ENCODE measurements around the gene ATP13A4. TPM values are rescaled to one million over a fixed set of nuclear protein-coding genes. Genes with fewer than 3 reads are reported as not detected.

ATP13A4 gene
- polyA plus RNA-seq, 4 donors, result 0.22 to 41.2 (median 0.24) TPM; not detected in 1

DNA sequence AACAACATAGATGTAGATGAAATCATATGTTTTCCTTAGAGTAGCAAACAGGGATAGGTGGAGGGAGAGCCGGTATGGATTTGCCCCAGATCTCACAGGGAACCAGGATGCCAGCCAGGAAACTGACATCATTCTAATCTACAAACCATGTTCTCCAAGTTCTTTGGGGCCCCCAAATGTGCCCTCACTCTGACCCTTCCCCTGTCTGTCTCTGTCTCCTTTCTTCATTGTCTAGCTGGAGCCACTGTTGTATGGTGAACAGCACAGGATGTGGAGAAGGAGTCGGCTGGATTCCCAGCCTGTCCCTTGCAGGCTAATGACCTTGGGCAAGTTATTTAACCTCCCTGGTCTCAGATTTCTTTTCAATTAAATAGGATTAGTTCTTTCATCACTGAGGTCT is 177.1 kb downstream of the ATP13A4 start:
- FAIRE-seq (no peak), DNase-seq (no peak)
- Histone ChIP-seq H3K36me3 (ENCODE audit: control insufficient read depth in 3 of 3, insufficient read depth in 2 of 3, low read depth in 1 of 3, low read length in 3 of 3) (no peaks in the 10 kb centered on the region), H3K4me3 (ENCODE audit: low read depth in 1 of 3, low read length in 3 of 3) (no peak overlapping the region), H3K27me3 (ENCODE audit: control insufficient read depth in 3 of 3, insufficient read depth in 3 of 3, low read length in 3 of 3) (no peaks in the 10 kb centered on the region), H3K4me1 (ENCODE audit: control insufficient read depth in 3 of 3, insufficient read depth in 2 of 3, low read depth in 1 of 3, low read length in 2 of 3) (no peaks in the 10 kb centered on the region), H3K9me3 (ENCODE audit: control insufficient read depth in 2 of 2, insufficient read depth in 1 of 2, low read depth in 1 of 2, low read length in 1 of 2) (no peaks in the 10 kb centered on the region), H3K27ac (ENCODE audit: low read depth in 1 of 3, low read length in 2 of 3) (no peak overlapping the region)
- WGBS, 3 donors, result 38 to 60% (median 45%) methylated on average over 2 of the region's 2 CpGs

DNA sequence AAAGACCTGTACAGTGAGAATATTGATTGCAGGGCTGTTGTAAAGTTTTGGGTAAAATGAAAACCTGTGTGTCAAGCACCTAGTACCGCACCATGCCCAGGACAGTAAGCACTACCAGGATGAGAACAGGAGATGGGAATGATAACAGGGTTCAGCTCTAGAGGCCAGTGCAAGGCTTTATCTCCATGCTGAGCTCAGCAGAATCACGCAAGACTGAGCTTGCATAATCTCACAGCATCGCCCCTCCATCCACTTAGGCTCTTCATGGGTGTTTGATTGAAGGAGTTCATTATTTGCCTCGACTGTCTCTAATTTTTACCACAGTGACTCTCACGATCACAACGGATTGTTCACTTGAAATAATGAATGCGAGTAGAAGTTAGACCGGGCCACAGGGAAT is 179.1 kb downstream of the ATP13A4 start:
- Histone ChIP-seq H3K9me3 (ENCODE audit: control insufficient read depth in 2 of 2, insufficient read depth in 1 of 2, low read depth in 1 of 2, low read length in 1 of 2) (no peaks in the 10 kb centered on the region), H3K4me3 (ENCODE audit: low read depth in 1 of 3, low read length in 3 of 3) (no peak overlapping the region), H3K27ac (ENCODE audit: low read depth in 1 of 3, low read length in 2 of 3) (no peak overlapping the region), H3K27me3 (ENCODE audit: control insufficient read depth in 3 of 3, insufficient read depth in 3 of 3, low read length in 3 of 3) (no peaks in the 10 kb centered on the region), H3K4me1 (ENCODE audit: control insufficient read depth in 3 of 3, insufficient read depth in 2 of 3, low read depth in 1 of 3, low read length in 2 of 3) (no peaks in the 10 kb centered on the region), H3K36me3 (ENCODE audit: control insufficient read depth in 3 of 3, insufficient read depth in 2 of 3, low read depth in 1 of 3, low read length in 3 of 3) (no peaks in the 10 kb centered on the region)
- 79 to 90% (median 89%) methylated on average over 8 of the region's 8 CpGs for WGBS, 3 donors
- DNase-seq, result no peak
- FAIRE-seq, result no peak

DNA sequence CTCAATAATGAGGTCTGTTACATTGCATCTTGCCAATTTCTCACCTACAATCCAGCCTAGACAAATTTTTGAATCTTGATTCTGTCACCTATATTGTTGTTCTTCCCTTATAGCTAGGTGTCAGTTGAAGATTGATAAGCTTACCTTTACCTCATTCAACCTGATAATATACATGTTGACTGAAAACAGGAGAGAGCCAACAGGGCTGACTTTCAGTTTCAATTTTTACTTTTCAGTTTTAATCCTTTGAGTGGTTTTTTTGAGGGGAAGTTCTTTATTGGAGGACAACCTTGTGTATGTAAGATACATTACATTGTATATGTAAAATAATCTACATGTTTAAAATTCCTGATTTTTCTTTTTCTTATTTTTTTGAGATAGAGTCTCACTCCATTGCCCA is 181.9 kb downstream of the ATP13A4 start:
- Histone ChIP-seq H3K4me3 (ENCODE audit: low read depth in 1 of 3, low read length in 3 of 3) (no peak overlapping the region), H3K4me1 (ENCODE audit: control insufficient read depth in 3 of 3, insufficient read depth in 2 of 3, low read depth in 1 of 3, low read length in 2 of 3) (no peaks in the 10 kb centered on the region), H3K27me3 (ENCODE audit: control insufficient read depth in 3 of 3, insufficient read depth in 3 of 3, low read length in 3 of 3) (no peaks in the 10 kb centered on the region), H3K9me3 (ENCODE audit: control insufficient read depth in 2 of 2, insufficient read depth in 1 of 2, low read depth in 1 of 2, low read length in 1 of 2) (no peaks in the 10 kb centered on the region), H3K36me3 (ENCODE audit: control insufficient read depth in 3 of 3, insufficient read depth in 2 of 3, low read depth in 1 of 3, low read length in 3 of 3) (no peaks in the 10 kb centered on the region), H3K27ac (ENCODE audit: low read depth in 1 of 3, low read length in 2 of 3) (no peak overlapping the region)
- DNase-seq (no peak), FAIRE-seq (no peak)

DNA sequence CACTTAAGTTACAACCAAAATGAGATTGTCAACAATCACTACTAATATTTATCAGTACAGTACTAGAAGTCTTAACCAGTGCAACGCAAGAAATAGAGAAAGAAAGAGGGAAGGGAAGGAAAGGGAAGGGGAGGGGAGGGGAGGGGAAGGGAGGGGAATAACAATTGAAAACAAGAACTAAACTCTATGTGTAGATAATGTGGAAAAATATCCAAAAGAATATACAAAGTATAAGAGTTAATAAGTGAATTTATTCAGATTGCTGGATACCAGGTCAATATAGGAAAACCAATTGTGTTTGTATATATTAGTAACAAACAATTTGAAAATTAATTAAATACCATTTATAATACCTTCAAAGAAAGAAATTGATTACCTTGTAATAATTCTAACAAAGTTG is 186.8 kb downstream of the ATP13A4 start:
- no peaks in the 10 kb centered on the region for H3K27me3 ChIP-seq (ENCODE audit: control insufficient read depth in 3 of 3, insufficient read depth in 3 of 3, low read length in 3 of 3)
- 48 to 68% (median 51%) methylated on average over 1 of the region's 1 CpG for WGBS, 3 donors
- DNase-seq (no peak), FAIRE-seq (no peak)
- H3K27ac ChIP-seq (ENCODE audit: low read depth in 1 of 3, low read length in 2 of 3), result no peak overlapping the region
- H3K36me3 ChIP-seq (ENCODE audit: control insufficient read depth in 3 of 3, insufficient read depth in 2 of 3, low read depth in 1 of 3, low read length in 3 of 3), result no peaks in the 10 kb centered on the region
- no peaks in the 10 kb centered on the region for H3K4me1 ChIP-seq (ENCODE audit: control insufficient read depth in 3 of 3, insufficient read depth in 2 of 3, low read depth in 1 of 3, low read length in 2 of 3)
- H3K9me3 ChIP-seq (ENCODE audit: control insufficient read depth in 2 of 2, insufficient read depth in 1 of 2, low read depth in 1 of 2, low read length in 1 of 2), result no peaks in the 10 kb centered on the region
- no peak overlapping the region for H3K4me3 ChIP-seq (ENCODE audit: low read depth in 1 of 3, low read length in 3 of 3)

DNA sequence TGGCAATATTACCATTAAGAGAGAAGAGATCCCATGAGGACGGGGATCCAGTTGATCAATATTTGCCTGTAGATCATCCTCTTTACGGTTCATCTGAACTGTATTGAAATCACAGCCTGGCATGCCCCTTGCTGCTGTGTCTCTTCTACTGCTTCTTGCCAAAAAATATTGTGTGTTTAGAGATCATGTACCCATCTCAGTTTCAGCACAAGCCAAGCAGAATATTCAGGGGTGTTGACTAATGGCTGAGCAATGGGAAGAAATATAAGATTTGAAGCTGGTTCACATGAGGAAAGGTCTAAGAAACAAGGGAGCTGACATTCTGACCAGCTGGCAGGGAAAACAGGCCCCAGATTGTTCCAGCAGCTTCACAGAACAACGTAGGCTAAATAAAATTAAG is 197.4 kb downstream of the ATP13A4 start:
- Histone ChIP-seq H3K4me1 (ENCODE audit: control insufficient read depth in 3 of 3, insufficient read depth in 2 of 3, low read depth in 1 of 3, low read length in 2 of 3) (no peaks in the 10 kb centered on the region), H3K27me3 (ENCODE audit: control insufficient read depth in 3 of 3, insufficient read depth in 3 of 3, low read length in 3 of 3) (no peaks in the 10 kb centered on the region), H3K9me3 (ENCODE audit: control insufficient read depth in 2 of 2, insufficient read depth in 1 of 2, low read depth in 1 of 2, low read length in 1 of 2) (no peaks in the 10 kb centered on the region), H3K27ac (ENCODE audit: low read depth in 1 of 3, low read length in 2 of 3) (no peak overlapping the region), H3K4me3 (ENCODE audit: low read depth in 1 of 3, low read length in 3 of 3) (no peak overlapping the region), H3K36me3 (ENCODE audit: control insufficient read depth in 3 of 3, insufficient read depth in 2 of 3, low read depth in 1 of 3, low read length in 3 of 3) (no peaks in the 10 kb centered on the region)
- WGBS, 3 donors, result 73 to 84% (median 76%) methylated on average over 3 of the region's 3 CpGs
- DNase-seq (no peak), FAIRE-seq (no peak)

DNA sequence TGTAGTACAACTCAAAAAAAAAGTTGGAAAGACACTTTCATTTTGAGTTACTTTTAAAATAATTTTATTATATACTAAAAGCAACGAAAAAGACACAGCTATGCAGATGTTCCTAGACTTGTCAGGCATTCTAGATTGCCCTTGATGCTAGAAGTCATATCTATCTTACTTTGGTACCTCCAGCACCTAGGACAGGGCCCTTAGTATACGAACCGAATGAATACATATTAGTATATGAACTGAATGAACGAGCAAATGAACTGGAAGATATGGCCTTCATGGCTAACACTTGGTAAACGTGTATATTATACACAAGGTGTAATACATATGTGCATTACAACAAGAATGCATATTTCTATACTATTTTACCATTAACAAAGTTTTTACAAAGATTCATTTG is 200.3 kb downstream of the ATP13A4 start:
- DNase-seq (no peak), FAIRE-seq (no peak)
- H3K4me3 ChIP-seq (ENCODE audit: low read depth in 1 of 3, low read length in 3 of 3), result no peak overlapping the region
- 54 to 64% (median 58%) methylated on average over 5 of the region's 5 CpGs for WGBS, 3 donors
- no peak overlapping the region for H3K27ac ChIP-seq (ENCODE audit: low read depth in 1 of 3, low read length in 2 of 3)
- no peaks in the 10 kb centered on the region for H3K36me3 ChIP-seq (ENCODE audit: control insufficient read depth in 3 of 3, insufficient read depth in 2 of 3, low read depth in 1 of 3, low read length in 3 of 3)
- H3K4me1 ChIP-seq (ENCODE audit: control insufficient read depth in 3 of 3, insufficient read depth in 2 of 3, low read depth in 1 of 3, low read length in 2 of 3), result no peaks in the 10 kb centered on the region
- no peaks in the 10 kb centered on the region for H3K9me3 ChIP-seq (ENCODE audit: control insufficient read depth in 2 of 2, insufficient read depth in 1 of 2, low read depth in 1 of 2, low read length in 1 of 2)
- H3K27me3 ChIP-seq (ENCODE audit: control insufficient read depth in 3 of 3, insufficient read depth in 3 of 3, low read length in 3 of 3), result no peaks in the 10 kb centered on the region

Other genes starting within 250 kb of the ATP13A4 start
- gene ATP13A5, start 176.1 kb downstream of the ATP13A4 start, polyA plus RNA-seq, result under 1 TPM in 1 of 4 donors, not detected in 3; 0.21 TPM
- gene OPA1, start 38.3 kb upstream of the ATP13A4 start, polyA plus RNA-seq, result 10 to 100 TPM; 22.3 to 42.2 (median 28.1) TPM

Data from small intestine (tissue), 7 donors.